Neural progenitor cell (in vitro differentiated cells): Measurements from ENCODE around the gene LMLN. TPM values are rescaled to one million over a fixed set of nuclear protein-coding genes. Genes with fewer than 3 reads are reported as not detected.

Source experiments
- DNase-seq: peaks from one replicate; pipeline ENCODE4 v3.0.0-alpha.2; 2016; ENCODE audit warnings: low spot score
- H2AFZ ChIP-seq: fragments of 200-600 bp; sonication (generic); replicated peaks from 2 replicates; pipeline ENCODE4 v1.6.1; 2016; ENCODE audit warnings: antibody characterized with exemption
- H3F3A ChIP-seq: fragments of 200-600 bp; sonication (generic); 2 replicates; pipeline ENCODE4 v1.6.1; 2016; ENCODE audit warnings: antibody characterized with exemption, low read depth
- H3K27ac ChIP-seq: fragments of 200-600 bp; sonication (generic); 2 replicates; pipeline ENCODE4 v1.5.1; 2016; ENCODE audit warnings: mild to moderate bottlenecking
- H3K27me3 ChIP-seq: fragments of 200-600 bp; sonication (generic); 2 replicates; pipeline ENCODE4 v1.6.1; 2016; ENCODE audit warnings: mild to moderate bottlenecking, moderate library complexity
- H3K36me3 ChIP-seq: fragments of 200-600 bp; sonication (generic); 2 replicates; pipeline ENCODE4 v1.5.1; 2016
- H3K4me1 ChIP-seq: fragments of 200-600 bp; sonication (generic); 2 replicates; pipeline ENCODE4 v1.6.1; 2016; ENCODE audit warnings: mixed run types
- H3K4me2 ChIP-seq: fragments of 200-600 bp; sonication (generic); 2 replicates; pipeline ENCODE4 v1.6.1; 2016
- H3K4me3 ChIP-seq: fragments of 200-600 bp; sonication (generic); 2 replicates; pipeline ENCODE4 v1.5.1; 2016
- H3K79me2 ChIP-seq: fragments of 200-600 bp; sonication (generic); 2 replicates; pipeline ENCODE4 v1.6.1; 2016; ENCODE audit warnings: low read depth
- H3K9ac ChIP-seq: fragments of 200-600 bp; sonication (generic); 2 replicates; pipeline ENCODE4 v1.6.1; 2016
- H3K9me3 ChIP-seq: fragments of 200-600 bp; sonication (generic); 2 replicates; pipeline ENCODE4 v1.5.1; 2016; ENCODE audit warnings: low read depth
- H4K20me1 ChIP-seq: fragments of 200-600 bp; sonication (generic); 2 replicates; pipeline ENCODE4 v1.6.1; 2016; ENCODE audit warnings: low read depth
- H3K27ac Mint-ChIP-seq: 3 replicates; pipeline ENCODE4 v1.8.0; 2021; ENCODE audit warnings: mixed read lengths
- H3K27me3 Mint-ChIP-seq: 2 replicates; pipeline ENCODE4 v1.8.0; 2022; ENCODE audit warnings: low read depth, mild to moderate bottlenecking, inconsistent platforms, moderate library complexity, mixed read lengths; ENCODE audit not compliant: insufficient read depth
- H3K36me3 Mint-ChIP-seq: 3 replicates; pipeline ENCODE4 v1.8.0; 2021; ENCODE audit warnings: mixed read lengths
- H3K4me1 Mint-ChIP-seq: 3 replicates; pipeline ENCODE4 v1.8.0; 2021; ENCODE audit warnings: mixed read lengths
- H3K4me3 Mint-ChIP-seq: 3 replicates; pipeline ENCODE4 v1.8.0; 2021; ENCODE audit warnings: mild to moderate bottlenecking, moderate library complexity, mixed read lengths
- H3K9me3 Mint-ChIP-seq: 3 replicates; pipeline ENCODE4 v1.8.0; 2020; ENCODE audit warnings: mixed read lengths
- EZH2 ChIP-seq: fragments of 200-600 bp; sonication (generic); IDR thresholded peaks from 2 replicates; pipeline ENCODE4 v1.6.1; 2017; ENCODE audit warnings: antibody characterized with exemption, mild to moderate bottlenecking, moderate library complexity
- EZH2phosphoT487 ChIP-seq: fragments of 200-600 bp; sonication (generic); IDR thresholded peaks from 2 replicates; pipeline ENCODE4 v1.6.1; 2017; ENCODE audit warnings: antibody characterized with exemption
- total RNA-seq: library from RNA; depleted of rRNA; stranded (reverse); fragments of >200 nt; gene quantifications from 2 replicates; pipeline ENCODE4 v1.2.3, GENCODE V29; 2015; ENCODE audit warnings: low replicate concordance
- TF ChIP-seq, protein P1 (sequence below): fragments of 200-600 bp; sonication (generic); IDR thresholded peaks from 2 replicates; pipeline ENCODE4 v1.5.1; 2017; ENCODE audit warnings: antibody characterized with exemption, mild to moderate bottlenecking

Gene LMLN
- total RNA-seq, 1 donor from 2014 or later = 11.2 TPM

DNA sequence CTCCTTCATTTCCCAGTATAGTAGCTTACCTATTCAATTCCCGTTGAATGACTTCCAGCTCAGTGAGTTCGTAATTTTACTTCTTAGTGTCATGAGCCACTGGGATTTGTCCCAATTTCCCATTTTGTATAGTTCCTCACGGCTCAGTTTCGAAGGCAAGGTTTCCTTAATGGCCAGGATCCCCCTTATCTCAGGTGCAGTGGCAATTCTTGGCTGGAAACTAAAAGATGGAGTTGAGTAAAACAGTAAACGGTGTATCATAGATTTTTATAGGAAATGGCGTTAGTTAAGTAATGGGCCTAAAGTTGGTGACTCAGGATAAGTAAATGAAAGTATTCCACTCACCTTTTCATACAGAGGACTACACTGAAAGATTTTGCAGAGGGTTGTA, 522 bp upstream of the LMLN start:
- Histone ChIP-seq H3K27me3 (peaks cover 13% of the 10 kb centered on the region), H3K79me2 (peaks cover 5% of the 10 kb centered on the region), H3F3A (peaks cover 53% of the 10 kb centered on the region), H3K9me3 (no peaks in the 10 kb centered on the region), H3K9ac (no peak overlapping the region), H3K36me3 (peaks cover 6% of the 10 kb centered on the region), H3K27ac (no peak overlapping the region), H2AFZ (peak overlapping the region; percentile 44), H3K4me3 (peak overlapping the region; percentile 72), H3K4me2 (peak overlapping the region; percentile 82), H4K20me1 (peaks cover 26% of the 10 kb centered on the region), H3K4me1 (peaks cover 15% of the 10 kb centered on the region)
- no peak for DNase-seq
- no peak for TF ChIP-seq EZH2phosphoT487
- no peak for TF ChIP-seq EZH2
- TF ChIP-seq, protein P1, sequence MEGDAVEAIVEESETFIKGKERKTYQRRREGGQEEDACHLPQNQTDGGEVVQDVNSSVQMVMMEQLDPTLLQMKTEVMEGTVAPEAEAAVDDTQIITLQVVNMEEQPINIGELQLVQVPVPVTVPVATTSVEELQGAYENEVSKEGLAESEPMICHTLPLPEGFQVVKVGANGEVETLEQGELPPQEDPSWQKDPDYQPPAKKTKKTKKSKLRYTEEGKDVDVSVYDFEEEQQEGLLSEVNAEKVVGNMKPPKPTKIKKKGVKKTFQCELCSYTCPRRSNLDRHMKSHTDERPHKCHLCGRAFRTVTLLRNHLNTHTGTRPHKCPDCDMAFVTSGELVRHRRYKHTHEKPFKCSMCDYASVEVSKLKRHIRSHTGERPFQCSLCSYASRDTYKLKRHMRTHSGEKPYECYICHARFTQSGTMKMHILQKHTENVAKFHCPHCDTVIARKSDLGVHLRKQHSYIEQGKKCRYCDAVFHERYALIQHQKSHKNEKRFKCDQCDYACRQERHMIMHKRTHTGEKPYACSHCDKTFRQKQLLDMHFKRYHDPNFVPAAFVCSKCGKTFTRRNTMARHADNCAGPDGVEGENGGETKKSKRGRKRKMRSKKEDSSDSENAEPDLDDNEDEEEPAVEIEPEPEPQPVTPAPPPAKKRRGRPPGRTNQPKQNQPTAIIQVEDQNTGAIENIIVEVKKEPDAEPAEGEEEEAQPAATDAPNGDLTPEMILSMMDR = no peak
- Mint-ChIP-seq H3K27me3 (peaks cover 4% of the 10 kb centered on the region), H3K36me3 (peaks cover 7% of the 10 kb centered on the region), H3K4me3 (peak overlapping the region; percentile 87), H3K4me1 (peaks cover 29% of the 10 kb centered on the region), H3K9me3 (no peaks in the 10 kb centered on the region), H3K27ac (peak overlapping the region; percentile 8)

DNA sequence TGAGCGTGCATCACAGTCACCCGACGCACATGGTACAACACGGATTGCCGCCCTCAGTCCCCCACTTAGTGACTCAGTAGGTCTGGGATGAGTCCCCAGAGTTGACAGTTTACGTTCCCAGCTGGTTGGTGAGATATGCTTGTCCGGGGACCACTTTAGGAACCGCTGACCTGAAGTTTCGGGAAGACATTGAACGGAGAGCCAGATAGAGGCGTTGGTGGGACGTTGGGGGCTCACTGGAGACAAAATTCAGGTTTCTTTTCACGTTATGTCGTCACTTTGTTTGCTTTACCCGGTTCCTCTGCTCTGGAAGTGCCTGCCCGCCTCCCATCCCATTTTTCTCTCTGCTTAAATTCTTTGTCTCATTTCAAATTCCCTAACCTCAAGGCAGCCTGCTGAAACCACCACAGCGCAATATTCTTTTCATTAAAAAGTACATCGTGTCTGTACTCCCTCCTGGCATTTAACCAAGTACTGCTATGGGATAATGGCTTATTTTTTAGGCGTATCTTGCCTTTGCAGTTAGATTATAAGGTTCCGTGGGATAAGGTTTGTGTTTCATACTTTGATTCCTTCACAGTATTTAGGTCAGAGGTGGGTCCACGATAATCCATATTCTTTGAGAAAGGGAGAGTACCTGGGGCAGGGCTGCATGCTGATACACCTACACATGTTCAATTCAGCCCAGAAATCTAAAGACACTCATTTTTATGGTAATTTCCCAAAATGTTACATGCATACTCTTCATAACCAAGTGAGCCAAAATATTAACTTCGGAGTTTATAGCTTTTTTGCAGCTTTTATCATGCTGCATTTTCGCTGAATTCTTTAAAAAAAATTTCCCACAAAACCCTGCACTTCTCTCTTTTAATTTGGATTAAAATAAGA, 921 bp downstream of the LMLN start:
- peaks cover 11% of the 10 kb centered on the region for H4K20me1 ChIP-seq
- H3K27me3 ChIP-seq = peaks cover 13% of the 10 kb centered on the region
- TF ChIP-seq EZH2phosphoT487 (no peak), EZH2 (no peak)
- TF ChIP-seq, protein P1 = no peak
- Mint-ChIP-seq H3K27ac (peak overlapping the region; percentile 18), H3K4me3 (peak overlapping the region; percentile 87), H3K27me3 (peaks cover 2% of the 10 kb centered on the region), H3K9me3 (peaks cover 1% of the 10 kb centered on the region), H3K36me3 (peaks cover 4% of the 10 kb centered on the region), H3K4me1 (peaks cover 29% of the 10 kb centered on the region)
- peak overlapping the region; percentile 82 for H3K4me2 ChIP-seq
- H3K4me1 ChIP-seq = peaks cover 15% of the 10 kb centered on the region
- H3K36me3 ChIP-seq = no peaks in the 10 kb centered on the region
- no peaks in the 10 kb centered on the region for H3K79me2 ChIP-seq
- no peaks in the 10 kb centered on the region for H3K9me3 ChIP-seq
- H2AFZ ChIP-seq = peak overlapping the region; percentile 44
- peak overlapping the region; percentile 12 for H3K9ac ChIP-seq
- no peak overlapping the region for H3K27ac ChIP-seq
- peak overlapping the region; percentile 72 for H3K4me3 ChIP-seq
- H3F3A ChIP-seq = peaks cover 38% of the 10 kb centered on the region
- no peak for DNase-seq

DNA sequence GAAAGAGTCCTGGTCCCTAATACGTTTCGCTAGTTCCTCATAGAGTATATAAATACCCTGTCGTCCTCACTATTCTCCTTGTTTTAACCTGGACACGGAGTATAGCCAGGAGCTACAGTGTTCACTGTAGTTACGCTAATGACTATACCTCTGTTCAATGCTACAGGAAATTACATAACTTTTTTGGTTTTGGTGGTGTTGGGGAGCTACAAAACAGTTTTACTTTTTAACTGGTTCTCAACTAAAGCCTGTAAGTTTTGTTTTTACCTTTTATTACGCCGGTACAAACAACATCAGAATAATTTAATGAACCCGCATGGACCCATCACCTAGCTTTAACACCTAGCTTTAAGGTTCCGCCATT, 1.5 kb downstream of the LMLN start:
- Histone ChIP-seq H4K20me1 (peaks cover 5% of the 10 kb centered on the region), H3F3A (peaks cover 32% of the 10 kb centered on the region), H3K79me2 (no peaks in the 10 kb centered on the region), H3K27ac (no peak overlapping the region), H3K4me1 (peaks cover 15% of the 10 kb centered on the region), H3K9ac (no peak overlapping the region), H3K27me3 (peaks cover 13% of the 10 kb centered on the region), H3K9me3 (no peaks in the 10 kb centered on the region), H3K36me3 (no peaks in the 10 kb centered on the region), H3K4me3 (no peak overlapping the region), H3K4me2 (no peak overlapping the region), H2AFZ (no peak overlapping the region)
- Mint-ChIP-seq H3K4me3 (peak overlapping the region; percentile 37), H3K9me3 (peaks cover 5% of the 10 kb centered on the region), H3K27ac (no peak overlapping the region), H3K36me3 (peaks cover 4% of the 10 kb centered on the region), H3K4me1 (peaks cover 29% of the 10 kb centered on the region), H3K27me3 (peaks cover 2% of the 10 kb centered on the region)
- no peak for DNase-seq
- TF ChIP-seq EZH2phosphoT487 = no peak
- TF ChIP-seq, protein P1 = no peak
- TF ChIP-seq EZH2 = no peak
